ENCODE data around the gene TOLLIP. TPM values are rescaled to one million over a fixed set of nuclear protein-coding genes. Genes with fewer than 3 reads are reported as not detected.

The TOLLIP gene
- total and polyA plus RNA-seq, 9 of the 15 experiments (the other 6 are each of a cell fraction or from before 2014, with no cell fraction given), result 0.23 to 22.8 (median 7.1) TPM

GRCh38 chr11:1239596-1240205, 69.7 kb downstream of the TOLLIP start (continued):
- TF ChIP-seq, protein P1, sequence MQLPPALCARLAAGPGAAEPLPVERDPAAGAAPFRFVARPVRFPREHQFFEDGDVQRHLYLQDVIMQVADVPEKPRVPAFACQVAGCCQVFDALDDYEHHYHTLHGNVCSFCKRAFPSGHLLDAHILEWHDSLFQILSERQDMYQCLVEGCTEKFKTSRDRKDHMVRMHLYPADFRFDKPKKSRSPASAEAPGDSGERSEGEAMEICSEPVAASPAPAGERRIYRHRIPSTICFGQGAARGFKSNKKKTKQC (CRISPR knock-in tag; IDR thresholded peaks at IDR 0.05), result no peak

- CTCF ChIA-PET (ENCODE audit: low intra/inter-chr PET ratio), result no interaction called here
- FAIRE-seq (no peak), ATAC-seq (peak; percentile 92), DNase-seq (ENCODE audit: extremely low read depth in 1 of 4, low spot score in 3 of 4) (peak; percentile 69 to 81 (median 74))
- H3K9ac ChIP-seq (ENCODE audit: insufficient read depth in 1 of 2, low read depth in 2 of 2, low read length in 2 of 2), result no peak overlapping the region
- H3K27ac ChIP-seq (ENCODE audit: extremely low read depth, low read depth, low read length), result no peak overlapping the region
- no peaks in the 10 kb centered on the region for H3K79me2 ChIP-seq (ENCODE audit: control insufficient read depth, insufficient read depth, low read length)
- H2AFZ ChIP-seq (ENCODE audit: low read depth, low read length), result no peak overlapping the region
- in situ Hi-C loops (cut with MboI) (no loop called here), intact Hi-C loops (cut with micrococcal nuclease) (no loop called here)
- peaks cover 0 to 28% of the 10 kb centered on the region in 2 experiments; a peak in 2 of 5 replicates for H3K4me1 ChIP-seq (replicated peaks in 1 of 2; ENCODE audit: control insufficient read depth in 2 of 2, insufficient read depth in 2 of 2, low read length in 2 of 2)
- POLR2A ChIA-PET, result interaction anchor here (0.5 to 0.6 kb wide), 2 partner anchors 21 to 1022 kb away, joined by 3 read pairs; no protein-coding TSS in a partner anchor
- 4% methylated on average over 31 of the region's 34 CpGs for WGBS (ENCODE audit: insufficient coverage, low coverage, missing lambda C conversion rate)
- H3K4me3 ChIP-seq, result no peak overlapping the region
- H3K9me3 ChIP-seq (replicated peaks; ENCODE audit: control insufficient read depth, insufficient read depth, low read depth, low read length), result no peaks in the 10 kb centered on the region
- H3K27me3 ChIP-seq (ENCODE audit: control insufficient read depth in 2 of 2, insufficient read depth in 2 of 2, low read length in 2 of 2), result peaks cover 0 to 47% of the 10 kb centered on the region in 2 experiments; a peak in 2 of 5 replicates
- H3K4me2 ChIP-seq (ENCODE audit: insufficient read depth, low read length), result no peak overlapping the region
- no TSS peak for BruUV-seq (replicated peaks)
- no peaks in the 10 kb centered on the region for H3K36me3 ChIP-seq (ENCODE audit: control insufficient read depth, insufficient read depth, low read length)
- H3K9me1 ChIP-seq (ENCODE audit: control insufficient read depth, insufficient read depth, low read length), result no peaks in the 10 kb centered on the region
- H4K20me1 ChIP-seq (replicated peaks; ENCODE audit: control insufficient read depth, insufficient read depth, low read length), result peaks cover 16% of the 10 kb centered on the region; the same call in 1 of the 2 replicates
- TF ChIP-seq RCOR1 (IDR thresholded peaks at IDR 0.05; ENCODE audit: borderline replicate concordance in 1 of 2, low read depth in 2 of 2, low read length in 2 of 2), result peak in 1 of 2 experiments; percentile 54; a peak in 1 of 4 replicates
- TF ChIP-seq RB1 (IDR thresholded peaks at IDR 0.05; ENCODE audit: low read depth), result 0 out of 2 replicates have a peak, but pooled peaks have one; percentile 11
- TF ChIP-seq GTF2A2 (tag; IDR thresholded peaks at IDR 0.05), result no peak
- TF ChIP-seq CBX2 (IDR thresholded peaks at IDR 0.05; ENCODE audit: insufficient read depth, low read length, poor library complexity, severe bottlenecking), result no peak
- no peak for TF ChIP-seq ATF7 (IDR thresholded peaks at IDR 0.05)
- 0 out of 4 replicates have a peak, but pooled peaks of 1 of the 2 experiments have one; percentile 37 for TF ChIP-seq SIN3A (IDR thresholded peaks at IDR 0.05; ENCODE audit: borderline replicate concordance in 2 of 2, control insufficient read depth in 1 of 2, low read depth in 2 of 2, low read length in 2 of 2)
- TF ChIP-seq, protein P2, sequence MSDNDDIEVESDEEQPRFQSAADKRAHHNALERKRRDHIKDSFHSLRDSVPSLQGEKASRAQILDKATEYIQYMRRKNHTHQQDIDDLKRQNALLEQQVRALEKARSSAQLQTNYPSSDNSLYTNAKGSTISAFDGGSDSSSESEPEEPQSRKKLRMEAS (CRISPR knock-in tag; IDR thresholded peaks at IDR 0.05), result peak; percentile 46; the same call in 1 of the 2 replicates
- TF ChIP-seq ARID4B (CRISPR knock-in tag; IDR thresholded peaks at IDR 0.05), result peak; percentile 70; the same call in 1 of the 2 replicates
- TF ChIP-seq PPARD (CRISPR knock-in tag; IDR thresholded peaks at IDR 0.05), result no peak
- TF ChIP-seq BHLHE40 (IDR thresholded peaks at IDR 0.05; ENCODE audit: low read length), result 0 out of 2 replicates have a peak, but pooled peaks have one; percentile 10
- TF ChIP-seq ZNF12 (CRISPR knock-in tag; IDR thresholded peaks at IDR 0.05), result no peak
- peak; percentile 47; the same call in 1 of the 2 replicates for TF ChIP-seq CREM (IDR thresholded peaks at IDR 0.05; ENCODE audit: low read depth)
Observed at GRCh38 chr11:1238767-1239595, 70.5 kb downstream of the TOLLIP start.

Measured in K562 (cell line).